HepG2 (cell line): Measurements from ENCODE around the gene CCDC74A. TPM values are rescaled to one million over a fixed set of nuclear protein-coding genes. Genes with fewer than 3 reads are reported as not detected.
A peak's percentile ranks its signal among the peaks of the same experiment; 100 is the strongest.
"Not testable (repeated sequence)": the region's sequence is repeated elsewhere in the genome, so short reads cannot be mapped to it uniquely, and the experiment has no call there.

Experiments
- ATAC-seq: fragments of 200-7000 bp; cut with Tn5 transposase; 3 replicates; pipeline ENCODE4 v1.9.1; 2020; ENCODE audit warnings: mild to moderate bottlenecking, moderate library complexity
- BruUV-seq: library from RNA; stranded (reverse); fragments of 400-500 nt; replicated peaks from 2 replicates; lab custom pipeline; 2021; lab: Mats Ljungman, UMichigan
- CTCF ChIA-PET: fragments of 300-600 bp; formaldehyde crosslinking; extraction: SDS; loops from one replicate; lab custom pipeline; 2021; ENCODE audit warnings: low total read pairs, inconsistent platforms, low intra/inter-chr PET ratio; lab: Yijun Ruan, JAX
- POLR2A ChIA-PET: fragments of 350-600 bp; sonication (Branson Sonifier 250); formaldehyde crosslinking; loops from one replicate; lab custom pipeline; 2020; ENCODE audit warnings: antibody characterized with exemption, inconsistent platforms; lab: Yijun Ruan, JAX
- DNase-seq: peaks from one replicate; pipeline ENCODE4 v3.0.0-alpha.2; 2015; ENCODE audit warnings: low spot score
- FAIRE-seq: peaks from 3 replicates; lab custom pipeline; 2011; peaks lifted over from hg19 to GRCh38; lab: Jason Lieb, UNC
- H2AFZ ChIP-seq: one replicate; pipeline ENCODE4 v1.6.1; 2011; ENCODE audit warnings: low read length, inconsistent platforms
- H3K27ac ChIP-seq: fragments of 300-600 bp; 3 replicates; pipeline ENCODE4 v1.8.0; 2011; ENCODE audit warnings: mixed run types, mild to moderate bottlenecking, mixed read lengths, low read length, inconsistent platforms; ENCODE audit not compliant: insufficient read depth; ENCODE audit errors: extremely low read length
- H3K27me3 ChIP-seq, 2 experiments: fragments of 200-600 bp in 1 of 2; 2 replicates in 1 of 2; 3 replicates in 1 of 2; pipeline versions ENCODE4 v1.6.0 to v1.8.0; 2011; ENCODE audit warnings: low read length in 2 of 2, mild to moderate bottlenecking in 2 of 2, moderate library complexity in 2 of 2, inconsistent platforms in 1 of 2; ENCODE audit not compliant: insufficient read depth in 2 of 2, control insufficient read depth in 1 of 2
- H3K36me3 ChIP-seq, 2 experiments: fragments of 200-600 bp in 1 of 2; replicated peaks in 1 of 2; 2 replicates in 1 of 2; 3 replicates in 1 of 2; pipeline versions ENCODE4 v1.5.1 to v1.8.0; 2011; ENCODE audit warnings: low read length in 2 of 2, inconsistent platforms in 1 of 2; ENCODE audit not compliant: insufficient read depth in 2 of 2, control insufficient read depth in 1 of 2
- H3K4me1 ChIP-seq: 2 replicates; pipeline ENCODE4 v1.5.1; 2012; ENCODE audit warnings: low read length, inconsistent platforms; ENCODE audit not compliant: insufficient read depth
- H3K4me2 ChIP-seq: 2 replicates; pipeline ENCODE4 v1.6.0; 2011; ENCODE audit warnings: low read depth, low read length, inconsistent platforms
- H3K4me3 ChIP-seq, 3 experiments: fragments of 200-600 bp in 1 of 3; sonication (generic), shearing (Covaris generic) in 1 of 3; replicated peaks in 1 of 3; 2 replicates each; pipeline ENCODE4 v1.5.1; 2011 to 2016; ENCODE audit warnings: low read length in 3 of 3, inconsistent platforms in 2 of 3, low read depth in 2 of 3, mild to moderate bottlenecking in 2 of 3, control low read depth in 1 of 3, mixed read lengths in 1 of 3; ENCODE audit not compliant: insufficient read depth in 1 of 3
- H3K79me2 ChIP-seq: one replicate; pipeline ENCODE4 v1.6.1; 2011; ENCODE audit warnings: low read length, inconsistent platforms; ENCODE audit not compliant: insufficient read depth
- H3K9ac ChIP-seq: 2 replicates; pipeline ENCODE4 v1.6.0; 2011; ENCODE audit warnings: mild to moderate bottlenecking, low read depth, low read length, inconsistent platforms; ENCODE audit not compliant: insufficient read depth
- H3K9me3 ChIP-seq: 2 replicates; pipeline ENCODE4 v1.5.1; 2012; ENCODE audit warnings: mild to moderate bottlenecking, low read length
- H4K20me1 ChIP-seq: 2 replicates; pipeline ENCODE4 v1.6.0; 2011; ENCODE audit warnings: inconsistent platforms, mild to moderate bottlenecking, low read length, moderate library complexity; ENCODE audit not compliant: insufficient read depth
- AGO2 ChIP-seq: fragments of 200-400 bp; formaldehyde crosslinking; optimal IDR thresholded peaks from 2 replicates; pipeline ENCODE3; 2017; ENCODE audit warnings: mild to moderate bottlenecking, low read depth, low read length, moderate library complexity
- DNMT3B ChIP-seq: conservative IDR thresholded peaks from 2 replicates; pipeline ENCODE4 v1.6.1; 2016; ENCODE audit warnings: missing biosample characterization, control low read depth
- DR1 ChIP-seq: sonication (generic); formaldehyde crosslinking; IDR thresholded peaks from 2 replicates; pipeline ENCODE4 v1.8.0; 2021; ENCODE audit warnings: mild to moderate bottlenecking, missing genetic modification reagents, inconsistent platforms
- HES4 ChIP-seq: sonication (generic); formaldehyde crosslinking; IDR thresholded peaks from 2 replicates; pipeline ENCODE4 v1.9.0; 2021; ENCODE audit warnings: mild to moderate bottlenecking, missing genetic modification reagents, borderline replicate concordance
- KDM5A ChIP-seq: fragments of 200-600 bp; sonication (generic); IDR thresholded peaks from 2 replicates; pipeline ENCODE4 v1.7.0; 2018; ENCODE audit warnings: antibody characterized with exemption, mild to moderate bottlenecking, low read length, borderline replicate concordance
- SALL2 ChIP-seq: sonication (generic); formaldehyde crosslinking; IDR thresholded peaks from 2 replicates; pipeline ENCODE4 v1.8.1; 2023; ENCODE audit warnings: mild to moderate bottlenecking, missing genetic modification reagents, inconsistent platforms
- SETDB1 ChIP-seq: sonication (generic); formaldehyde crosslinking; IDR thresholded peaks from 2 replicates; pipeline ENCODE4 v1.5.1; 2020; ENCODE audit warnings: missing genetic modification reagents, mild to moderate bottlenecking, borderline replicate concordance
- ZNF800 ChIP-seq: sonication (generic); formaldehyde crosslinking; IDR thresholded peaks from 2 replicates; pipeline ENCODE4 v1.4.0; 2020; ENCODE audit warnings: missing genetic modification reagents
- WGBS: methylation state at CpG from one replicate; pipeline ENCODE4 v1.1.6; 2017; ENCODE audit warnings: low lambda C conversion rate; 5-methylcytosine and 5-hydroxymethylcytosine counted together
- in situ Hi-C: cut with HindIII; loops from 2 replicates; pipeline ENCODE4 v1.10.0; 2017; ENCODE audit warnings: low pct_unique_long_range_greater_than_20kb; ENCODE audit not compliant: extremely low pct_ligation_motif_present
- intact Hi-C: fragments of 100-400 bp; cut with micrococcal nuclease; formaldehyde crosslinking; loops from one replicate; pipeline ENCODE4 v1.10.0; 2022; ENCODE audit not compliant: unreplicated experiment
- polyA plus RNA-seq, 8 experiments: library from polyadenylated mRNA; depleted of rRNA in 3 of 8; stranded (reverse) in 7 of 8; unstranded in 1 of 8; fragments of >200 nt; fragmentation: Illumina TruSeq in 4 of 8; extraction: Trizol in 4 of 8; gene quantifications; 2 replicates each; pipeline versions ENCODE4 v1.2.1 to v1.2.3, GENCODE V29; 2011 to 2016; ENCODE audit warnings: low read depth in 4 of 8, missing spikeins in 1 of 8, mixed read lengths in 1 of 8; ENCODE audit not compliant: insufficient read depth in 1 of 8
- total RNA-seq, 5 experiments: library from RNA; depleted of rRNA; stranded (reverse); fragments of >200 nt; fragmentation: Illumina TruSeq; extraction: Trizol; gene quantifications; 2 replicates each; pipeline ENCODE4 v1.2.3, GENCODE V29; 2016; ENCODE audit warnings: low read depth in 1 of 5

The CCDC74A gene
- total and polyA plus RNA-seq, 2 of the 13 experiments (the other 11 are each of a cell fraction or from before 2014, with no cell fraction given): 0.15 to 0.17 TPM

GRCh38 chr2:131493199-131493968 is 34.3 kb upstream of the CCDC74A start (continued):
- TF ChIP-seq ZNF800 (CRISPR knock-in tag) (peak; percentile 90; the same call in 1 of the 2 replicates), SALL2 (peak; percentile 7; the same call in 1 of the 2 replicates), SETDB1 (CRISPR knock-in tag) (0 out of 2 replicates have a peak, but pooled peaks have one; percentile 10), AGO2 (peak; percentile 72), KDM5A (peak; percentile 90), DR1 (CRISPR knock-in tag) (peak; percentile 53), DNMT3B (CRISPR knock-in tag) (0 out of 2 replicates have a peak, but pooled peaks have one; percentile 11), HES4 (CRISPR knock-in tag) (0 out of 2 replicates have a peak, but pooled peaks have one; percentile 69)

- FAIRE-seq: not testable (repeated sequence)
Observed at GRCh38 chr2:131495506-131495905, 32.2 kb upstream of the CCDC74A start.

GRCh38 chr2:131498321-131498973 is 29.2 kb upstream of the CCDC74A start:
- H3K27me3 ChIP-seq, H3K4me3 ChIP-seq, FAIRE-seq, H4K20me1 ChIP-seq, DNase-seq, H3K27ac ChIP-seq, ATAC-seq, H3K9me3 ChIP-seq, H3K4me2 ChIP-seq, H3K9ac ChIP-seq, POLR2A ChIA-PET, H2AFZ ChIP-seq, BruUV-seq, CTCF ChIA-PET: not testable (repeated sequence)
- Histone ChIP-seq H3K36me3 (peaks cover 14 to 49% of the 10 kb centered on the region in 2 experiments; a peak in 4 of 5 replicates), H3K4me1 (peaks cover 20% of the 10 kb centered on the region), H3K79me2 (peaks cover 43% of the 10 kb centered on the region)
- WGBS: 68% methylated on average over 8 of the region's 8 CpGs
- in situ Hi-C loops (loop anchor here (25.0 kb wide), 1 partner anchor 1311 kb away; the partner anchor contains the start of genes MZT2B, SMPD4 and TUBA3E), intact Hi-C loops (loop anchor here (10.0 kb wide), 1 partner anchor 344 kb away; no protein-coding TSS in a partner anchor)

More at GRCh38 chr2:131495506-131495905, 32.2 kb upstream of the CCDC74A start:
- peak overlapping the region; percentile 21; the same call in 1 of the 2 replicates for H3K4me2 ChIP-seq
- ATAC-seq, H3K27ac ChIP-seq, CTCF ChIA-PET, H3K4me3 ChIP-seq, H4K20me1 ChIP-seq, DNase-seq, H3K9me3 ChIP-seq, H3K9ac ChIP-seq, H2AFZ ChIP-seq, POLR2A ChIA-PET, H3K27me3 ChIP-seq: not testable (repeated sequence)
- H3K79me2 ChIP-seq: peaks cover 59% of the 10 kb centered on the region
- H3K4me1 ChIP-seq: peaks cover 28% of the 10 kb centered on the region
- WGBS: 100% methylated on average over 1 of the region's 1 CpG
- in situ Hi-C loops: loop anchor here (25.0 kb wide), 1 partner anchor 1308 kb away; the partner anchor contains the start of genes MZT2B, SMPD4 and TUBA3E
- intact Hi-C loops: loop anchor here (10.0 kb wide), 1 partner anchor 341 kb away; no protein-coding TSS in a partner anchor
- BruUV-seq: TSS peak; percentile 20
- peaks cover 6 to 29% of the 10 kb centered on the region in 2 experiments; a peak in 4 of 5 replicates for H3K36me3 ChIP-seq
